HG02678 (cell line): ENCODE data around the gene MRPS9.

Source experiments
- ATAC-seq: cut with Tn5 transposase; IDR thresholded peaks from one replicate; pipeline ENCODE4 v1.9.1; 2021; ENCODE audit warnings: mild to moderate bottlenecking, moderate library complexity; ENCODE audit not compliant: unreplicated experiment

The MRPS9 gene

DNA sequence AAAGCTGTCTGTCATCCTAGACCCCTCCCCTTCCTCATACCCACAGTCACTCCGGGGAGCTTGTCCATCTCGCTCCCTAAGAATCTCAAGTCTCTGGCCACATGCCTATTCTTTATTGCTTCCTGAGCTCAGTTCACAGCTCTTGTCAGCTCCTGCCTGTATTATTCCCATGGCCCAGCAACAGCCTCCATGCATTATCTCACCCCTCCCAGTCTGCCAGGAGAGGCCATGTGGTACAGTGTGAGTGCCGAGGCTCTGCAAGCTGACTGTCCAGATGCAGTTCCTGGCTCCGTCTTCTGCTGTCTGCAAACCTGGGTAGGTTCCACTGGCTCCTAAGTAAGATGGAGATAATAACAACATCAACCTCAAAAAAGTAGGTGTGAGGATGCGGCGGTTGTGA is 79.7 kb downstream of the MRPS9 start:
- no peak for ATAC-seq

DNA sequence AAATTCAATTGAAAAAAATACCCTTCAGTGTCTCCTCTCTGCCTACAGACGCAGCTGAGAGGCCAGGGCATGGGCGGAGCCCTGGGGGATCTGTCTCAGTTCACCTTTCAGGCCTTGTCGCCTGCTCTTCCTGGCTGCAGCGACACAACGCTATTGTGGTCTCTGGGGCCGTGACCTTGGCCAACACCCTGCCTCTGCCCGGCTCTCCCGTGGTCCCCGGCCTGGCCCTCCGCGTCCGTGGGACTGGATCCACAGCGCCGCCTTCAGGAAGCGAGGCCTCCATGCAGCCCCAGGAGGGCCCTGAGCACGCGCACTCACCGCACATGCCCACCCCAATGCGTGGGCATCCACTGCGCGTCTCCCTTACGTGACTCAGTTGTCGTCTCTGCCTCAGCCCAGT is 81.1 kb downstream of the MRPS9 start:
- no peak for ATAC-seq

DNA sequence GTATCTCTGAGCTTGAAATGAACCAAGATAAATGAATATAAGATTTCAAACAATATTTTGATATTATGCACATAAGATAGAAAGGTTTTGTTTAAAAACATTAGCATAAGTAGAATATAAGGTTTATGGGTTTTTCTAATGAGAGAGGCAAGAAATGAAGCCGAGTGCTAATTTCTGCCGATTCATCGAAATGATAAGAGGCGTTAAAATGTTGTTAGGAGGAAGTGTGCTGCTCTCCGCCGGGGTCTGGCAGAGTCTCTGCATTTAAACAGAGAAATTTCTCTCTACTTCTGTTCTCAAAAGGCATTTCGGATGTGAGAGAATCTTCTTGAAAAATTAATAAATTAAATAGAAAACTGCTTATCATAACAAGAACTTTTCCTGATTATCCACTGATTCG is 83.6 kb downstream of the MRPS9 start:
- ATAC-seq = no peak

DNA sequence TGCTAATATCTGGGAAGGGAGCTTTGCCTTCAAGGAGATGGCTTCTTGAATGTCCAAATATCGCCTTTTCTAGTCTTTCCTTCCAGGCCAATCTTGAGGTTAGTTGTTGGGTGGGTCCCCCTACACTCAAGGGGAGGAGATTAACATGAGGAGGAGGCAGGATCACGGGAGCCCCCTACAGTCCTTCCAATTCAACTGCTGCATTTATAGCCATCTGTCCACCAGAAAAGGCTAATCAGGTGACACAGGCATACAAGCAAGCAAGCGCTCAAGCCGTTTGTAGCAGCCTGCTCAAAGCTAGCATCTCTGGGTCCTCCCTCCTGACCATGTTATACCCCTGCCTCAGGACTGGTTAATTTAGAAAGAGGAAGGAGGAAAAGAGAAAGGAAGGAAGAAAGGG is 87.6 kb downstream of the MRPS9 start:
- no peak for ATAC-seq

DNA sequence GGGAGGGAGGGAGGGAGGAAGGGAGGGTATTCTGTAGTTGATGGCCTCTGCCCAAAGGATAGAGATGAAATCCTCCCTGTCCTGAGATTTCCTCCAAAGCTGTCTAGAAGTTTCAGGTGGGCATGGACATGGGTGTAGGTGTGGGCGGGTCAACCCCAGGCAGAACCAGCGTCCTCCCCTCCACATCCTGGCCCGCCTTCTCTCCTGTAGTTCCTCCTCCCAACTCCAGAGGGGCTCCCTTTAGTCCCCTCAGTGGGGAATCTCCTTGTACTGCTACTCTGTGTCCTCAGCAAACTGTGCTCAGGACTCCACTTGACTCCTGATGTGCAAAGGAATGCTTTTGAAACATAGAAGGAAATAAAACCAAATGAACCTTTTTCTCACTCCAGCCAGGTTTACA is 88.1 kb downstream of the MRPS9 start:
- ATAC-seq = no peak

GRCh38 chr2:105126336-105126735 is 88.5 kb downstream of the MRPS9 start:
- ATAC-seq = no peak

- no peak for ATAC-seq
These were observed 89.5 kb downstream of the MRPS9 start for GRCh38 chr2:105127289-105127915.

- peak; percentile 94 for ATAC-seq
These were observed 91.9 kb downstream of the MRPS9 start for GRCh38 chr2:105129722-105130232.

DNA sequence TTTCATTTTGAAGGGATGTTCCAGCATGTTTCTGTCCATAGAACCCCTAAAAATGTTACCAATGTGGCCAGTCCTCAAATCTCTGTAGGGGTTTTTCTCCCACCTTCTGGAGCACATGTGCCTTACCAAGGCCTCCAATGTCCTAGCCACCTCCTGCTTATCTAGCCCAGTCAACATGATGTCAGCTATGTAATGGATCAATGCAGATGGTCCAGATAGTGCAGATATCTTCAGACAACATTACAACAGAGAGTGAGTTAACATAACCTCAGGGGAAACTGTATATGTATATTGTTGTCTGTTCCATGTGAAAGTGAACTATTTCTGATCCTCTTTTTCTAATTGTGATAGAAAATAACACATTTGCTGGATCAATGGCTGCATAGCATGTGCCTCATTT is 92.7 kb downstream of the MRPS9 start:
- no peak for ATAC-seq

DNA sequence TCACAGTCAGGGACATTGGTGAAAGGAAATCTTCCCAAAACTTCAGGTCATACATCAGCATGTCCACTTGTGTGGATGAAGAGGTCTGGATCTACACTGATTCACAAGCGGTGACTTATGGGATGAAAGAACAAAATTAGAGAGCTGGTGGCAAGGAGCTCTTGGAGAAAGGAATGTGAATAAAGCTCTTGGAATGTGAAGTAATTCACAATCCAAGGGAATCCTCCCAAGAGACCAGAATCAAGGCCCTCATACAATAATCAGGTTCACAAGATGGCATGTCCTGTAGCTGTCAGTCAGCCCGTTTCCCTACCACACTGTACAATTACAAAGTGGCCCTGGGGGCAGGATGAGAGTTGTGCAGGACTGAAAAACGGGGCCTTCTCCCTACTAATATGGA is 96.2 kb downstream of the MRPS9 start:
- ATAC-seq = no peak

DNA sequence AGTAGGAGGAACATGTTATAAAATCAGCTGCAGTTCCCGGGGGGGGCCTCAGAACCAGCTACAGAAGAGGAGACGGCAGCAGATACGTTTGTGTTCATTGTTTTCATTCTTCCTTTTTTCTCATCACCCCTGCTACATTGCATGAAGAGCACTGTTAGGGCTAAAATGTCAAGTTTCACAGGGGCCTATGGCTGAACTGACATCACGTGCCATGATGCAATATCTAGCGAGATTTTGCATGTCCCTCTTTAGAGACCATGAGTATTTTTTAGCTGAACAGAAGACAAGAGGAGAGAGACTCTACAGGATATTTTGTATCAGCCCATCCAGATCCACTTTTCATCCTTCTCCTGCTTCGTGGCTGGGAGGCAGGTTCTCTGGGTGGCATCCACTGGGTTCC is 97.6 kb downstream of the MRPS9 start:
- ATAC-seq = no peak

- no peak for ATAC-seq
These were observed 98.5 kb downstream of the MRPS9 start for GRCh38 chr2:105136394-105136793.

GRCh38 chr2:105138643-105139042 is 100.8 kb downstream of the MRPS9 start:
- ATAC-seq = no peak

GRCh38 chr2:105139556-105140239 is 101.8 kb downstream of the MRPS9 start:
- ATAC-seq = no peak

DNA sequence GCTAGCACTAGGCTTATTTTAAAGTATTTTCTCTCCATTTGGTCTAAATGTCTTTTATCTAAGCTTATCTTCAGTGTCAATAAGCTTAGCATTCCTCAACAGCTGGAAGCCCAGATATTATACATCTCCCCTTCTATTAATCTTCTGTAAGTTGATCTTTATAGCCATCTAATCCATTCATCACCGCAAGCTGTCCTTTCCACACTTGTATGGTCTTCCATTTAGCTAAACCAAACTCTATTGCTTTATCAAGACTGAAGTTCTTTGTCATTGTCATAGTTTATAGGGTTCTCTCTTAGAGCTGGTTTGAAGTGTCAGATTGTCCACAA is 102.3 kb downstream of the MRPS9 start:
- ATAC-seq = no peak

DNA sequence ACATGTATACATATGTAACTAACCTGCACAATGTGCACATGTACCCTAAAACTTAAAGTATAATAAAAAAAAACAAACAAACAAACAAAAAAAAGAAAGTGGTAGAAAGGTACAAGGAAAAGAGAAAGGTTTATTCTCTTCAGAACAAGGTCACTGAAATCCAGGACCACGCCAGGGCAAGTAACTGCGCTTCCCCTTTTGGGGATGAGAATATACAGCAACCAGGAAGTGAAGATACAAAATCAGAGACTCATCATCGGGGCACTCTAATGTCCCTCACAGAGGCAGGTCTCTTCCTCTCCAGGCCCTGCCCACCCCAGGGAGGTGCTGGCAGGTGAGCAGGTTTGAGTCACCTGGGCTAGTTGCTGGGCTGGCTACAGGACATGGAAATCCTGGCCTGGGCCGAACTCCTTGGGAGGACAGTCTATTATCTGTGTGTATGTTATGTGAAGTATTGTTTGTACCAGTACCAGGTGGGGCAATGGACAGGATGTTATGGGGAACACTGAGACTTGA is 103.3 kb downstream of the MRPS9 start:
- no peak for ATAC-seq

- ATAC-seq = no peak
These were observed 104.4 kb downstream of the MRPS9 start for GRCh38 chr2:105142239-105142638.

DNA sequence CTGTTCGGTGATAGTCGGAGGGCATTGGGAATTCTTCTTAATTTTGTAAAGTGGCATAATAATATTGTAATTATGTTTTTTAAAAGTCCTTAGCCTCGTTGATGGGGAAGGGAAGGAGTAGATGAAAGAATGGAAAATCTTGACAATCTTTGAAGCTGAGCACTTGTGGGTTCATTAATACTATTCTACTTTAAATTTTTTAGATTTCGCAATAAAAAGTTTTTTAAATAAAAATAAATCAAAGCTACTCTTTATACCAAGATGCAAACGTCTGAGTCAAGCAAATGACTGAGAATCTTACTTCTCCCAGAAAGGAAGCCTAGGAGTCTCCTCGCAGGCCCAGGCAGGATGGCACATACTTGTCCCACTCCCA is 105.2 kb downstream of the MRPS9 start:
- ATAC-seq = no peak

GRCh38 chr2:105143467-105144151 is 105.7 kb downstream of the MRPS9 start:
- no peak for ATAC-seq

- ATAC-seq = no peak
These were observed 106.5 kb downstream of the MRPS9 start for GRCh38 chr2:105144152-105144940.

GRCh38 chr2:105144941-105145300 is 107.1 kb downstream of the MRPS9 start:
- peak; percentile 56 for ATAC-seq
